GM18499 (cell line): Measurements from ENCODE around the gene TARS3.

Experiments used
- ATAC-seq: cut with Tn5 transposase; IDR thresholded peaks from one replicate; pipeline ENCODE4 v1.9.1; 2021; ENCODE audit warnings: moderate number of reproducible peaks; ENCODE audit not compliant: insufficient read depth, unreplicated experiment

Gene TARS3

DNA sequence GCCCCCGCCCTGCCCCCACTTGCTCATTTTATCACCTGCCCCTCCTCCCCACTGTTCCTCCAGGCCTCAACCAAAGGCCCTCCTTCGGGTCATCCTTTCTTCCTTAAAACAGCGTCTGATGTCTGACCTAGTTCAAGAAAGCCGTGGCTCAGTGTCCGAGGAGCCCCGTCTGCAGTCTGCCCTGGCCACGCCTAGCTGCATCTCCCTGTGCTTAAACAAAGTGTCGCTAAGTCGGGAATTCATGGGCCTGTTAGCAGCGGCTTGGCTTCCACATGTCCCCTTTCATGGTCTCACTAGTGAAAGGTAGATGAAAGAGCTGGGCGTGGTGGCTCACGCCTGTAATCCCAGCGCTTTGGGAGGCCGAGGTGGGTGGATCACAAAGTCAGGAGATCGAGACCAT lies 113.3 kb downstream of the TARS3 start:
- no peak for ATAC-seq

DNA sequence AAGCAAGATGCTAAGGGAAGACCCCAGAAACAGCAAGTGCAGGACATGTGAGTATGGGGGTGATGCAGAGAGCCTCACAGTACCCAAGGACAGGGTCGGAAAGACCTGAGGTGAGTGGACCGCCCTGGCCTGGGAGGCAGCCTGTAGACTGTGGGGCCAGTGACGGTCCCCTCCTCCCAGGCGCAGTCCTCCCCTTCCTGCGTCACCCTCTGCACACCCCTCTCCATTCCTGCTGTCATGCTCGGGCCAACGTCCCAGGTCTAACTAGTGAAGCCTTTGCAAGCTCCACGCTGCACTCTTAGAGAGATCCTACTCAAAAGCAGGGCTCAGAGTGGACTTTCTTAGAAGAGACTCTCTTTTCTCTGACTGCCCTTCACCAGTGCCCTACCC lies 113.7 kb downstream of the TARS3 start:
- ATAC-seq: no peak

- no peak for ATAC-seq
Measured at GRCh38 chr15:101609742-101610610, 114.3 kb downstream of the TARS3 start.

- ATAC-seq: no peak
Measured at GRCh38 chr15:101608201-101608600, 116.1 kb downstream of the TARS3 start.

DNA sequence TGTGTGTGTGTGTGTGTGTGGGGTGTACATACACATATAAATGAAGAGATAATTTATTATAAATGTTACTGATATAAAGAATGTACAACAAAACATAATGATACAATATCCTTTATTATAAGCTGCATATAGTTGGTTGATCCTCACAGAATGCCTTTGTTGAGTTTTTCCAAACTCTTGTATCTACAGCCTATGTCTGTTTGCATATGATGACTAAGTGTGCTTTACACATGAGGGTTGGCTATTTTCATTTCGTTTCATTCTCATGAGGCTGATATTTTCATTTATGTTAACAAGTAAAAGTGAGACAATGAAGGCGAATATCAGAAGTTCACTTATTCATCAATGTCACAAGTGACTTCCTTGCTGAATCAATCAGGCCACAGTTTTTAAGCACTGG lies 117.2 kb downstream of the TARS3 start:
- ATAC-seq: no peak

- ATAC-seq: no peak
Measured at GRCh38 chr15:101604124-101604874, 120.0 kb downstream of the TARS3 start.
